Pons (tissue), 1 donor: Measurements from ENCODE around the gene XIRP2.
"Not testable (repeated sequence)": the region's sequence is repeated elsewhere in the genome, so short reads cannot be mapped to it uniquely, and the experiment has no call there.

Experiments used
- DNase-seq: peaks from one replicate; pipeline ENCODE4 v3.0.0-alpha.2; 2016; ENCODE audit warnings: low spot score

Gene XIRP2

GRCh38 chr2:167048829-167049228, 160.5 kb downstream of the XIRP2 start:
- DNase-seq = no peak

GRCh38 chr2:167049659-167050058, 161.4 kb downstream of the XIRP2 start:
- no peak for DNase-seq

GRCh38 chr2:167052825-167053224, 164.5 kb downstream of the XIRP2 start:
- no peak for DNase-seq

- no peak for DNase-seq
Measured at GRCh38 chr2:167054881-167055280, 166.6 kb downstream of the XIRP2 start.

GRCh38 chr2:167057446-167057845, 169.2 kb downstream of the XIRP2 start:
- no peak for DNase-seq

GRCh38 chr2:167059173-167059572, 170.9 kb downstream of the XIRP2 start:
- DNase-seq = no peak

- no peak for DNase-seq
Measured at GRCh38 chr2:167069855-167070254, 181.6 kb downstream of the XIRP2 start.

GRCh38 chr2:167075708-167076107, 187.4 kb downstream of the XIRP2 start:
- not testable (repeated sequence) for DNase-seq

GRCh38 chr2:167098931-167099330, 210.7 kb downstream of the XIRP2 start:
- not testable (repeated sequence) for DNase-seq

- no peak for DNase-seq
Measured at GRCh38 chr2:167100506-167100905, 212.2 kb downstream of the XIRP2 start.

- DNase-seq = no peak
Measured at GRCh38 chr2:167103028-167103756, 214.9 kb downstream of the XIRP2 start.

GRCh38 chr2:167103757-167104133, 215.5 kb downstream of the XIRP2 start:
- no peak for DNase-seq

- no peak for DNase-seq
Measured at GRCh38 chr2:167104691-167105090, 216.4 kb downstream of the XIRP2 start.

- DNase-seq = not testable (repeated sequence)
Measured at GRCh38 chr2:167109682-167110081, 221.4 kb downstream of the XIRP2 start.

- no peak for DNase-seq
Measured at GRCh38 chr2:167110345-167110744, 222.1 kb downstream of the XIRP2 start.

- no peak for DNase-seq
Measured at GRCh38 chr2:167114018-167114417, 225.7 kb downstream of the XIRP2 start.

GRCh38 chr2:167115541-167115940, 227.3 kb downstream of the XIRP2 start:
- no peak for DNase-seq

GRCh38 chr2:167122389-167122788, 234.1 kb downstream of the XIRP2 start:
- no peak for DNase-seq

- no peak for DNase-seq
Measured at GRCh38 chr2:167126165-167126564, 237.9 kb downstream of the XIRP2 start.

GRCh38 chr2:167127135-167127534, 238.9 kb downstream of the XIRP2 start:
- peak; percentile 3 for DNase-seq

GRCh38 chr2:167128130-167128529, 239.8 kb downstream of the XIRP2 start:
- no peak for DNase-seq

- no peak for DNase-seq
Measured at GRCh38 chr2:167132066-167132465, 243.8 kb downstream of the XIRP2 start.

GRCh38 chr2:167132906-167133555, 244.8 kb downstream of the XIRP2 start:
- no peak for DNase-seq

- DNase-seq = no peak
Measured at GRCh38 chr2:167133614-167134013, 245.3 kb downstream of the XIRP2 start.
